HFFc6 (cell line): ENCODE data around the gene SLC7A9. TPM values are rescaled to one million over a fixed set of nuclear protein-coding genes. Genes with fewer than 3 reads are reported as not detected.
A peak's percentile ranks its signal among the peaks of the same experiment; 100 is the strongest.
"Not testable (repeated sequence)": the region's sequence is repeated elsewhere in the genome, so short reads cannot be mapped to it uniquely, and the experiment has no call there.

Experiments used
- DNase-seq: peaks from one replicate; pipeline ENCODE4 v3.0.0-alpha.2; 2018
- H3K27ac Mint-ChIP-seq: 2 replicates; pipeline ENCODE4 v1.8.0; 2020; ENCODE audit warnings: mild to moderate bottlenecking, mixed read lengths
- H3K27me3 Mint-ChIP-seq: 2 replicates; pipeline ENCODE4 v1.8.0; 2021; ENCODE audit warnings: mild to moderate bottlenecking, moderate library complexity, mixed read lengths; ENCODE audit not compliant: insufficient read depth
- H3K36me3 Mint-ChIP-seq: 2 replicates; pipeline ENCODE4 v1.8.0; 2021; ENCODE audit warnings: low read depth, mixed read lengths
- H3K4me1 Mint-ChIP-seq: 2 replicates; pipeline ENCODE4 v1.8.0; 2020; ENCODE audit warnings: low read depth, mixed read lengths
- H3K4me3 Mint-ChIP-seq: 2 replicates; pipeline ENCODE4 v1.8.0; 2020; ENCODE audit warnings: mild to moderate bottlenecking, moderate library complexity, mixed read lengths
- H3K9me3 Mint-ChIP-seq: 2 replicates; pipeline ENCODE4 v1.8.0; 2020; ENCODE audit warnings: mild to moderate bottlenecking, mixed read lengths
- CTCF ChIP-seq: fragments of 200-600 bp; sonication (generic); IDR thresholded peaks from 2 replicates; pipeline ENCODE4 v1.5.0; 2021; ENCODE audit warnings: antibody characterized with exemption, mild to moderate bottlenecking
- total RNA-seq, 6 experiments: library from RNA; stranded (reverse); fragmentation: NEBNext Ultra II Directional; extraction: Animal tissue kit (Norgen Biotek cat#: 25700); gene quantifications; 2 replicates in 1 of 6; 3 replicates in 5 of 6; pipeline ENCODE4 v1.2.3, GENCODE V29; 2021

The SLC7A9 gene
- total RNA-seq, 6 experiments from 2014 or later = not detected

DNA sequence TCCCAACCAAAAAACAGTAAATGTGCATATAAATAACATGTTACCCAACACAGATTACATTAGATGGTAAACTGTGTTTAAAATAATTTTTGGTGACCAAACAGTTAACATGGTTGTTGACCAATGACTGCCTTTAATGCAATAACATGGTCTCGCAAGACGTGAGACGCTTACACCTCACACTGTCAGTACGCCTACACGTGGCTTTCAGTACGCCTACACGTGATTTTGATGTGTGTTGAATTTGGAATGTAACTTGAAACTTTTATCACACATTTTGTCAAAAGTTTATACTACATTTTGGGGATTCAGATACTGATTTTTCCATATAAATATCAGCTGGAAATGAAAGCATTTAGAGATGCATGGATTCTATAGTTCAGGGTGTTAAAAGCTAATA lies 32.0 kb downstream of the SLC7A9 start:
- peaks cover 16% of the 10 kb centered on the region for H3K9me3 Mint-ChIP-seq
- H3K4me1 Mint-ChIP-seq = no peaks in the 10 kb centered on the region
- peaks cover 13% of the 10 kb centered on the region for H3K36me3 Mint-ChIP-seq
- TF ChIP-seq CTCF = no peak
- no peak overlapping the region for H3K4me3 Mint-ChIP-seq
- DNase-seq = no peak
- peaks cover 20% of the 10 kb centered on the region for H3K27me3 Mint-ChIP-seq
- no peak overlapping the region for H3K27ac Mint-ChIP-seq

DNA sequence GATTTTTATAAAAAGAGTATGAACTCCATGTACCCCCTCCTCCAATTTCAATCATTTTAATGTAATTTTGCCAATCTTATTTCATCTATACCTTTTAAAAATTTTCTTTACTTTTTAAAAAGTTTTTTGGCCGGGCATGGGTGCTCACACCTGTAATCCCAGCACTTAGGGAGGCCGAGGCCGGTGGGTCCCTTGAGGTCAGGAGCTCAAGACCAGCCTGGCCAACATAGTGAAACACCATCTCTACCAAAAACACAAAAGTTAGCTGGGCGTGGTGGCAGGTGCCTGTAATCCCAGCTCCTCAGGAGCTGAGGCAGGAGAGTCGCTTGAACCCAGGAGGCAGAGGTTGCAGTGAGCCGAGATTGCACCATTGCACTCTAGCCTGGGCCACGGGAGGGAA lies 36.2 kb downstream of the SLC7A9 start:
- not testable (repeated sequence) for DNase-seq, H3K4me3 Mint-ChIP-seq, H3K36me3 Mint-ChIP-seq, H3K9me3 Mint-ChIP-seq, H3K27ac Mint-ChIP-seq
- peaks cover 16% of the 10 kb centered on the region for H3K27me3 Mint-ChIP-seq
- H3K4me1 Mint-ChIP-seq = peaks cover 16% of the 10 kb centered on the region

- not testable (repeated sequence) for H3K9me3 Mint-ChIP-seq, H3K4me3 Mint-ChIP-seq, H3K27ac Mint-ChIP-seq, H3K36me3 Mint-ChIP-seq, DNase-seq
- H3K4me1 Mint-ChIP-seq = peaks cover 16% of the 10 kb centered on the region
- peaks cover 22% of the 10 kb centered on the region for H3K27me3 Mint-ChIP-seq
These were observed 36.7 kb downstream of the SLC7A9 start for GRCh38 chr19:32832825-32833224.

DNA sequence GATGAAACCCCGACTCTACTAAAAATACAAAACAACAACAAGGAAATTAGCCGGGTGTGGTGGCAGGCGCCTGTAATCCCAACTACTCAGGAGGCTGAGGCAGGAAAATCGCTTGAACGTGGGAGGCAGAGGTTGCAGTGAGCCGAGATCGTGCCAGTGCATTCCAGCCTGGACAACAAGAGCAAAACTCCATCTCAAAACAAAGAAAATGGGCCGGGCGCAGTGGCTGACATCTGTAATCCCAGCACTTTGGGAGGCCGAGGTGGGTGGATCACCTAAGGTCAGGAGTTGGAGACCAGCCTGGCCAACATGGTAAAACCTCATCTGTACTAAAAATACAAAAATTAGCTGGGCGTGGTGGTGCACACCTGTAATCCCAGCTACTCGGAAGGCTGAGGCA lies 37.5 kb downstream of the SLC7A9 start:
- H3K27ac Mint-ChIP-seq, H3K9me3 Mint-ChIP-seq, DNase-seq, H3K4me3 Mint-ChIP-seq, H3K36me3 Mint-ChIP-seq: not testable (repeated sequence)
- peaks cover 27% of the 10 kb centered on the region for H3K27me3 Mint-ChIP-seq
- H3K4me1 Mint-ChIP-seq = peaks cover 16% of the 10 kb centered on the region

GRCh38 chr19:32831611-32832010 lies 38.0 kb downstream of the SLC7A9 start:
- no peak for TF ChIP-seq CTCF
- no peaks in the 10 kb centered on the region for H3K9me3 Mint-ChIP-seq
- H3K4me3 Mint-ChIP-seq = peak overlapping the region; percentile 24; the same call in 1 of the 2 replicates
- peaks cover 25% of the 10 kb centered on the region for H3K27me3 Mint-ChIP-seq
- no peaks in the 10 kb centered on the region for H3K36me3 Mint-ChIP-seq
- no peak for DNase-seq
- H3K27ac Mint-ChIP-seq = no peak overlapping the region
- H3K4me1 Mint-ChIP-seq = peaks cover 16% of the 10 kb centered on the region

- Mint-ChIP-seq H3K27ac (peak overlapping the region; percentile 74), H3K27me3 (peaks cover 25% of the 10 kb centered on the region), H3K4me1 (peaks cover 16% of the 10 kb centered on the region), H3K9me3 (no peaks in the 10 kb centered on the region), H3K36me3 (no peaks in the 10 kb centered on the region), H3K4me3 (peak overlapping the region; percentile 70)
- TF ChIP-seq CTCF = no peak
- peak; percentile 59 for DNase-seq
These were observed 39.1 kb downstream of the SLC7A9 start for GRCh38 chr19:32830231-32831014.

- no peaks in the 10 kb centered on the region for H3K36me3 Mint-ChIP-seq
- H3K27ac Mint-ChIP-seq = no peak overlapping the region
- peaks cover 28% of the 10 kb centered on the region for H3K27me3 Mint-ChIP-seq
- no peak for DNase-seq
- no peak for TF ChIP-seq CTCF
- peaks cover 16% of the 10 kb centered on the region for H3K4me1 Mint-ChIP-seq
- no peak overlapping the region for H3K4me3 Mint-ChIP-seq
- no peaks in the 10 kb centered on the region for H3K9me3 Mint-ChIP-seq
These were observed 40.1 kb downstream of the SLC7A9 start for GRCh38 chr19:32829345-32829896.
